ENCODE results near the gene FBXO2. TPM values are rescaled to one million over a fixed set of nuclear protein-coding genes. Genes with fewer than 3 reads are reported as not detected.

Gene FBXO2
- total RNA-seq, 4 donors from 2014 or later, result 1.7 to 7.4 (median 2.8) TPM

DNA sequence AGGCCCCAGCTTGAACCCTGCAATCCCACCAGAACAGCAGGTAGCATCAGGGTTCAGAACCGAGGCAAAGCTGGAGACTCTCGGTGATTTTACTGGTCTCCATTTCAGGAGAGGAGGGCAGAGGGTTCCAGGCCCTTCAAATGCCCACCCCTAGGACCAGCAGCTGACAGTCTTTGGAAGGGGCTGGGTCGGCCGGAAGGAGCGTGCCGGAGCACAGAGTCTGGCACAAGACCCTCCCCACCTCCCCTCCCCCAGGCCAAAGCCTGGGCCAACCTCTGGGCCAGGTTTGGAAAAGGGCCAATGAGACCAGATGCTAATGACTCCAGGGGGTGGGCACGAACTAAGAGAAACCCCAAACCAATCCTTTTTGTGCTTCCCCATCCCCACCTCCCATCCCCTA lies 6.9 kb downstream of the FBXO2 start:
- H3K27ac ChIP-seq, result no peak overlapping the region
- DNase-seq, result no peak
- no peak for TF ChIP-seq POLR2A (IDR thresholded peaks at IDR 0.05)
- TF ChIP-seq, protein P1, sequence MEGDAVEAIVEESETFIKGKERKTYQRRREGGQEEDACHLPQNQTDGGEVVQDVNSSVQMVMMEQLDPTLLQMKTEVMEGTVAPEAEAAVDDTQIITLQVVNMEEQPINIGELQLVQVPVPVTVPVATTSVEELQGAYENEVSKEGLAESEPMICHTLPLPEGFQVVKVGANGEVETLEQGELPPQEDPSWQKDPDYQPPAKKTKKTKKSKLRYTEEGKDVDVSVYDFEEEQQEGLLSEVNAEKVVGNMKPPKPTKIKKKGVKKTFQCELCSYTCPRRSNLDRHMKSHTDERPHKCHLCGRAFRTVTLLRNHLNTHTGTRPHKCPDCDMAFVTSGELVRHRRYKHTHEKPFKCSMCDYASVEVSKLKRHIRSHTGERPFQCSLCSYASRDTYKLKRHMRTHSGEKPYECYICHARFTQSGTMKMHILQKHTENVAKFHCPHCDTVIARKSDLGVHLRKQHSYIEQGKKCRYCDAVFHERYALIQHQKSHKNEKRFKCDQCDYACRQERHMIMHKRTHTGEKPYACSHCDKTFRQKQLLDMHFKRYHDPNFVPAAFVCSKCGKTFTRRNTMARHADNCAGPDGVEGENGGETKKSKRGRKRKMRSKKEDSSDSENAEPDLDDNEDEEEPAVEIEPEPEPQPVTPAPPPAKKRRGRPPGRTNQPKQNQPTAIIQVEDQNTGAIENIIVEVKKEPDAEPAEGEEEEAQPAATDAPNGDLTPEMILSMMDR (IDR thresholded peaks at IDR 0.05), result no peak
- no peaks in the 10 kb centered on the region for H3K9me3 ChIP-seq
- H3K36me3 ChIP-seq, result no peaks in the 10 kb centered on the region
- peaks cover 0 to 8% of the 10 kb centered on the region in 2 donors for H3K27me3 ChIP-seq
- no peak overlapping the region for H3K4me3 ChIP-seq
- H3K4me1 ChIP-seq, result peaks cover 4 to 25% (median 14%) of the 10 kb centered on the region in 4 donors

DNA sequence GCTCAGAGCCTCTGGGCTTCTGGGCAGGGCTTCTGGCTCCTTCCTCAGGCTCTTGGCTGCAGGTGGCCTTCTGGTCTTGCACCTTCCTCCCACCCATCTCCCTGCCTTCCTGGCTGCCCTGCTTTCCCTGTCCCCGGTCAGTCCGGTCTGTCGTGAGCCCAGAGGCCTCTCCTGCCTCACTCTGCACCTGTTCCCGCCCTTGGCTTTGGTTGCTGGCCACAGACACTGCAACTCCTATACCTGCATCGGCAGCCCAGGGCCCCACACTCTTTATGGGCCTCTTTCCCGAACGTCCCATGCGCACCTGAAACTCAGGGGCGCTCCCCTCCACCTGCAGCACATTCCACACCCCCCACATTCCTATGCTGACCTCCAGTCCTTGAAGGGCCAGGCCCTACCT lies 7.9 kb downstream of the FBXO2 start:
- Histone ChIP-seq H3K4me3 (no peak overlapping the region), H3K27ac (no peak overlapping the region), H3K4me1 (peaks cover 4 to 25% (median 14%) of the 10 kb centered on the region in 4 donors), H3K36me3 (no peaks in the 10 kb centered on the region), H3K27me3 (peaks cover 0 to 8% of the 10 kb centered on the region in 2 donors), H3K9me3 (no peaks in the 10 kb centered on the region)
- TF ChIP-seq POLR2A (IDR thresholded peaks at IDR 0.05), result no peak
- TF ChIP-seq, protein P1 (IDR thresholded peaks at IDR 0.05), result no peak
- no peak for DNase-seq

DNA sequence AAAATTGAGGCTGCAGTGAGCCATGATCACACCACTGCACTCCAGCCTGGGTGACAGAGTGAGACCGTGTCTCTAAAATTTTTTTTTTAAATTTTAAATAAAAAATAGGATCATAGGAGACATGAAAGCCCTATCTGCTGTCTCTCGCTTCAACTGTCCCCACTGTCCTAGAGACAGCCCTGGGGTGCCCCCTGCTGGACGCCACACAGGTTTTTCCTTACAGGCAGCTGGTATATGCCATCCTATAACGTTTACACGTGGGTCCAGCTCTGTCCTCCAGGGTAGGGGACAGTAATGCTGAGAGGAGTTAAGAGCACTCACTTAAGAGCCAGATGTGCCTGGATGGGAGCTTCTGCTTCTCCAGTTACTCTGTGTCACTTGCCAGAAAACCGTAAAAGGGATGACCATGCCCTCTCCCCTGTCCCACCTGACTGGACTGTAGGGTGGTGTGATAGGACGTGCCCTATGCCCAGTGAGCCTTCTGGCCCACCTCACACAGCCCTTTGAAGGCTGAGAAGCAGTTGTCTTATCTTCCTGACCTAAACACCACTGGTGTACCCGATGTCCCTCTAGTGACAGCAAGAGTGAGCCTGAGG lies 8.5 kb downstream of the FBXO2 start:
- H3K4me3 ChIP-seq, result no peak overlapping the region
- TF ChIP-seq, protein P1 (IDR thresholded peaks at IDR 0.05), result peak; percentile 36 to 75 (median 64)
- TF ChIP-seq POLR2A (IDR thresholded peaks at IDR 0.05), result no peak
- peaks cover 3 to 24% (median 12%) of the 10 kb centered on the region in 4 donors for H3K4me1 ChIP-seq
- DNase-seq, result peak; percentile 67 to 90 (median 87)
- no peaks in the 10 kb centered on the region for H3K36me3 ChIP-seq
- H3K27me3 ChIP-seq, result peaks cover 0 to 8% of the 10 kb centered on the region in 2 donors
- H3K27ac ChIP-seq, result no peak overlapping the region
- no peaks in the 10 kb centered on the region for H3K9me3 ChIP-seq

DNA sequence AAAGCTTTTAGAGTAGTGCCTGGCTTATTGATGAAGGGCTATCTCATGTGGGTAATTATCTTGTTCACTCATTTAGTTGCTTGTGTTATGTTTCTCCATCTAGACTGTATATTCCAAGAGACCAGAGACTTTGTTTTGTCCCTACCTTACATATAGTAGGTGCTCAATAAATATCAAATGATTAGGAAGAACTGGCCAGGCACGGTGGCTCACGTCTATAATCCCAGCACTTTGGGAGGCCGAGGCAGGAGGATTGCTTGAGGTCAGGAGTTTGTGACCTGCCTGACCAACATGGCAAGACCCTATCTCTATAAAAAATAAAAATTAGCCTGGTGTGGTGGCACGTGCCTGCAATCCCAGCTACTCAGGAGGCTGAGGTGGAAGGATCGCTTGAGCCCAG lies 9.0 kb downstream of the FBXO2 start:
- Histone ChIP-seq H3K36me3 (no peaks in the 10 kb centered on the region), H3K4me1 (peaks cover 0 to 19% (median 9%) of the 10 kb centered on the region in 4 donors), H3K27me3 (peaks cover 0 to 7% of the 10 kb centered on the region in 2 donors), H3K27ac (no peak overlapping the region), H3K4me3 (no peak overlapping the region), H3K9me3 (no peaks in the 10 kb centered on the region)
- DNase-seq, result no peak
- TF ChIP-seq POLR2A (IDR thresholded peaks at IDR 0.05), result no peak
- TF ChIP-seq, protein P1 (IDR thresholded peaks at IDR 0.05), result no peak

DNA sequence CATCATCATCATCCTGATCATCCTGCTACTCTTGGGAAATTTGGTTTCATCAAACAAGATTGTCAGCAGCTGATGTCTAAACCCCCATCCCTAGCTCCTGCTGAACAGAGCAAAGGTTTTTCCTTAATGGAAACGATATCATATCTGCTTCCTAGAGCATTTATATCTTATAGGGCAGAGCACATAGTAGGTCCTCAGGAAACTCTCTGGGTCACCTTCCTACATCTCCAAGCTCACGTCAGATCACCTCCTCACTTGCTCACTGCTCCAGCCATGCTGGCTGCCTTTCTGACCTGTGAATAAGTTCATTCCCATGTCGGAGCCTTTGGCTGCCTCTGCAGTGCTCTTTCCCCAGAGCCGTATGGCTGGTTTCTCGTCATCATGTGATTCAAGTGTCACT lies 10.4 kb downstream of the FBXO2 start:
- Histone ChIP-seq H3K27me3 (no peaks in the 10 kb centered on the region), H3K4me1 (peaks cover 0 to 4% (median under 1%) of the 10 kb centered on the region in 4 donors), H3K27ac (no peak overlapping the region), H3K9me3 (no peaks in the 10 kb centered on the region), H3K36me3 (no peaks in the 10 kb centered on the region), H3K4me3 (no peak overlapping the region)
- TF ChIP-seq, protein P1 (IDR thresholded peaks at IDR 0.05), result no peak
- no peak for TF ChIP-seq POLR2A (IDR thresholded peaks at IDR 0.05)
- DNase-seq, result no peak

Data from Peyer's patch (tissue), 4 donors.